Erythroblast (primary cell): ENCODE data around the gene CMTR1.
"Not testable (repeated sequence)": the region's sequence is repeated elsewhere in the genome, so short reads cannot be mapped to it uniquely, and the experiment has no call there.

ENCODE experiments used
- DNase-seq, 2 experiments: peaks; one replicate each; lab custom pipeline; 2025; lab: John Stamatoyannopoulos, UW
- GATA1 ChIP-seq: IDR thresholded peaks from 2 replicates; pipeline ENCODE4 v1.6.1; 2011; ENCODE audit warnings: low read depth, mild to moderate bottlenecking, control low read depth, low read length, moderate library complexity
- POLR2A ChIP-seq: IDR thresholded peaks from 2 replicates; pipeline ENCODE4 v1.6.1; 2011; ENCODE audit warnings: mild to moderate bottlenecking, low read length

Gene CMTR1

GRCh38 chr6:37417393-37417792, 15.6 kb upstream of the CMTR1 start:
- TF ChIP-seq GATA1, result no peak
- TF ChIP-seq POLR2A, result no peak
- DNase-seq, result no peak

- no peak for DNase-seq
- no peak for TF ChIP-seq GATA1
- TF ChIP-seq POLR2A, result no peak
Measured at GRCh38 chr6:37418722-37419121, 14.3 kb upstream of the CMTR1 start.

GRCh38 chr6:37426058-37426944, 6.7 kb upstream of the CMTR1 start:
- no peak for DNase-seq
- TF ChIP-seq GATA1 (no peak), POLR2A (no peak)

- no peak for DNase-seq
- TF ChIP-seq POLR2A, result no peak
Measured at GRCh38 chr6:37426945-37427510, 6.0 kb upstream of the CMTR1 start.

- TF ChIP-seq GATA1, result no peak
- DNase-seq, result peak; percentile 19 to 29
Measured at GRCh38 chr6:37429352-37429750, 3.7 kb upstream of the CMTR1 start.

GRCh38 chr6:37432590-37432915, 468 bp upstream of the CMTR1 start:
- TF ChIP-seq POLR2A (no peak), GATA1 (no peak)
- no peak for DNase-seq

- peak; percentile 54 to 64 for DNase-seq
- no peak for TF ChIP-seq POLR2A
- TF ChIP-seq GATA1, result no peak
Measured at GRCh38 chr6:37433657-37434271, 743 bp downstream of the CMTR1 start.

GRCh38 chr6:37435373-37435772, 2.4 kb downstream of the CMTR1 start:
- no peak for TF ChIP-seq GATA1
- TF ChIP-seq POLR2A, result no peak
- no peak for DNase-seq

GRCh38 chr6:37435816-37436215, 2.8 kb downstream of the CMTR1 start:
- no peak for TF ChIP-seq GATA1
- no peak for TF ChIP-seq POLR2A

GRCh38 chr6:37438930-37439329, 5.9 kb downstream of the CMTR1 start:
- DNase-seq, result no peak
- TF ChIP-seq GATA1, result no peak
- no peak for TF ChIP-seq POLR2A

More at GRCh38 chr6:37435816-37436215, 2.8 kb downstream of the CMTR1 start:
- DNase-seq, result no peak

- DNase-seq, result no peak
- no peak for TF ChIP-seq POLR2A
- no peak for TF ChIP-seq GATA1
Measured at GRCh38 chr6:37441651-37442050, 8.6 kb downstream of the CMTR1 start.

- DNase-seq, result no peak
- no peak for TF ChIP-seq POLR2A
- no peak for TF ChIP-seq GATA1
Measured at GRCh38 chr6:37442416-37443215, 9.6 kb downstream of the CMTR1 start.

GRCh38 chr6:37443216-37443542, 10.2 kb downstream of the CMTR1 start:
- not testable (repeated sequence) for DNase-seq

- TF ChIP-seq GATA1 (no peak), POLR2A (no peak)
- no peak for DNase-seq
Measured at GRCh38 chr6:37449984-37450383, 17.0 kb downstream of the CMTR1 start.
